Endodermal cell (in vitro differentiated cells): ENCODE data around the gene METRN. TPM values are rescaled to one million over a fixed set of nuclear protein-coding genes. Genes with fewer than 3 reads are reported as not detected.

Experiments
- DNase-seq: peaks from one replicate; pipeline ENCODE4 v3.0.0-alpha.2; 2017
- H3K27ac ChIP-seq: 2 replicates; pipeline ENCODE4 v1.5.1; 2013; ENCODE audit warnings: mild to moderate bottlenecking, low read depth, low read length, moderate library complexity
- H3K27me3 ChIP-seq: 2 replicates; pipeline ENCODE4 v1.6.1; 2013; ENCODE audit warnings: mild to moderate bottlenecking, low read length, moderate library complexity; ENCODE audit not compliant: insufficient read depth, control insufficient read depth, poor library complexity, severe bottlenecking
- H3K36me3 ChIP-seq: 2 replicates; pipeline ENCODE4 v1.7.0; 2013; ENCODE audit warnings: mild to moderate bottlenecking, low read length, moderate library complexity; ENCODE audit not compliant: control insufficient read depth, insufficient read depth
- H3K4me1 ChIP-seq: one replicate; pipeline ENCODE4 v1.7.0; 2013; ENCODE audit warnings: low read length; ENCODE audit not compliant: control insufficient read depth, insufficient read depth
- H3K4me3 ChIP-seq: 2 replicates; pipeline ENCODE4 v1.5.1; 2013; ENCODE audit warnings: mild to moderate bottlenecking, low read length, moderate library complexity
- H3K9ac ChIP-seq: 2 replicates; pipeline ENCODE4 v1.6.1; 2013; ENCODE audit warnings: mild to moderate bottlenecking, low read length, moderate library complexity; ENCODE audit not compliant: poor library complexity, severe bottlenecking; ENCODE audit errors: extremely low read depth
- H3K9me3 ChIP-seq: 2 replicates; pipeline ENCODE4 v1.6.1; 2013; ENCODE audit warnings: mild to moderate bottlenecking, low read length, moderate library complexity; ENCODE audit not compliant: control insufficient read depth
- H3K27ac Mint-ChIP-seq: 2 replicates; pipeline ENCODE4 v1.8.0; 2020; ENCODE audit warnings: mixed read lengths
- H3K27me3 Mint-ChIP-seq: 2 replicates; pipeline ENCODE4 v1.8.0; 2021; ENCODE audit warnings: mild to moderate bottlenecking, mixed read lengths; ENCODE audit not compliant: insufficient read depth
- H3K36me3 Mint-ChIP-seq: 2 replicates; pipeline ENCODE4 v1.8.0; 2020; ENCODE audit warnings: low read depth, mixed read lengths
- H3K4me1 Mint-ChIP-seq: 2 replicates; pipeline ENCODE4 v1.8.0; 2020; ENCODE audit warnings: mixed read lengths
- H3K4me3 Mint-ChIP-seq: 2 replicates; pipeline ENCODE4 v1.8.0; 2020; ENCODE audit warnings: mild to moderate bottlenecking, moderate library complexity, mixed read lengths
- H3K9me3 Mint-ChIP-seq: 2 replicates; pipeline ENCODE4 v1.8.0; 2020; ENCODE audit warnings: mild to moderate bottlenecking, mixed read lengths
- WGBS, 2 experiments: methylation state at CpG; one replicate each; pipeline versions ENCODE4 v1.1.5 to v1.1.7; 2013; ENCODE audit warnings: missing lambda C conversion rate in 2 of 2, mixed read lengths in 1 of 2; ENCODE audit not compliant: insufficient coverage in 1 of 2, insufficient read length in 1 of 2; 5-methylcytosine and 5-hydroxymethylcytosine counted together
- total RNA-seq, 2 donors: library from RNA; stranded (reverse); fragmentation: NEBNext Ultra II Directional in 1 of 2; extraction: Animal tissue kit (Norgen Biotek cat#: 25700) in 1 of 2; gene quantifications; 2 replicates in 1 of 2; 3 replicates in 1 of 2; pipeline ENCODE4 v1.2.1, GENCODE V29; 2021
- TF ChIP-seq, protein P1 (sequence below): fragments of 200-600 bp; sonication (generic); conservative IDR thresholded peaks from 2 replicates; pipeline ENCODE4 v1.5.0; 2021; ENCODE audit warnings: antibody characterized with exemption, mild to moderate bottlenecking

The METRN gene
- total RNA-seq, 2 donors from 2014 or later, result 33.4 to 38.5 TPM

DNA sequence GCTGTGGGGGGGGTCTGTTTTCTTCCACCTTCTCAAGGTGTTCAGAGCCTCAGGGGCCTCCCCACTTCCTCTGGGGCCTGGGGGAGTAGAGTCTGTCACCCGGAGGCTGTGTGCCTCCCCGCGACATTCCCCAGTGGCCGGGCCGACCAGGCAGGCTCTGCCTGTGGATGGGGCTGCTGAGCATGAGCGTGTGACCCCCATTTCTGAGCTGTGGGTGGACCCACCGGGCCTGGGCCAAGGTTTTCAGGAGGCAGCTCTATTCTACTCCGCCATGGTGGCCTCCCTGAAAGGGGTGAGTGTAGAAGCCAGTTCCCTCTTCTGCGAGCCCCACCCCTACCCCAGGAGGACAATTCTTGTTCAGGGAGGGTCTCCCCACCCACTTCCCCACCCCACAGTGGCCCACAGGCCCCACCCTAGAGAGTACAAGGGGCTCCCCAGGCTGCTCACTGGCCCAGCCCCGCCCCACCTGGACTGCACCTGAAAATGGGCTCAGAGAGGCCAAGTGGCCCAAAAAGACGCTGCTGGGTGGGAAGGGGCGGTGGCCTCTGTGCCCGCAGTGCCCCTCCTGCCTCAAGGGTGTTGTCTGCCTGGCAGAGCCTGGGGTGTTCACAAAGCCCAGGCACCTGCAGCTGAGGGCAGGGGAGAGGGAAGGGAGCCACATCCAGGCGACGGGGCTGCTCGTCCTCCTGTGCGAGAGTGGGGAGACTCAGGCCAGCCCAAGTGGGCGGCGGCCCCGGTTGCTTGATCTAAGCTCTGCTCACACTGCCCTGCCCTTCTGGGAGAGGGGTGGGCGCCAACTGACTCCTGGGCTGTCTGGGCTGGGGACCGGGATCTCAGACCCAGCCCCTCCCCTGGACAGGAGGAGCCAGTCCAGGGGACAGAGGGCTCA is 47.0 kb downstream of the METRN start:
- Histone ChIP-seq H3K4me1 (no peaks in the 10 kb centered on the region), H3K27ac (no peak overlapping the region), H3K4me3 (no peak overlapping the region), H3K9me3 (no peaks in the 10 kb centered on the region), H3K9ac (no peak overlapping the region), H3K27me3 (no peaks in the 10 kb centered on the region), H3K36me3 (no peaks in the 10 kb centered on the region)
- H3K27ac Mint-ChIP-seq, result no peak overlapping the region
- no peaks in the 10 kb centered on the region for H3K4me1 Mint-ChIP-seq
- H3K36me3 Mint-ChIP-seq, result no peaks in the 10 kb centered on the region
- 90 to 92% methylated on average over 9 to 22 of the region's 22 CpGs for WGBS, 2 experiments
- TF ChIP-seq, protein P1, sequence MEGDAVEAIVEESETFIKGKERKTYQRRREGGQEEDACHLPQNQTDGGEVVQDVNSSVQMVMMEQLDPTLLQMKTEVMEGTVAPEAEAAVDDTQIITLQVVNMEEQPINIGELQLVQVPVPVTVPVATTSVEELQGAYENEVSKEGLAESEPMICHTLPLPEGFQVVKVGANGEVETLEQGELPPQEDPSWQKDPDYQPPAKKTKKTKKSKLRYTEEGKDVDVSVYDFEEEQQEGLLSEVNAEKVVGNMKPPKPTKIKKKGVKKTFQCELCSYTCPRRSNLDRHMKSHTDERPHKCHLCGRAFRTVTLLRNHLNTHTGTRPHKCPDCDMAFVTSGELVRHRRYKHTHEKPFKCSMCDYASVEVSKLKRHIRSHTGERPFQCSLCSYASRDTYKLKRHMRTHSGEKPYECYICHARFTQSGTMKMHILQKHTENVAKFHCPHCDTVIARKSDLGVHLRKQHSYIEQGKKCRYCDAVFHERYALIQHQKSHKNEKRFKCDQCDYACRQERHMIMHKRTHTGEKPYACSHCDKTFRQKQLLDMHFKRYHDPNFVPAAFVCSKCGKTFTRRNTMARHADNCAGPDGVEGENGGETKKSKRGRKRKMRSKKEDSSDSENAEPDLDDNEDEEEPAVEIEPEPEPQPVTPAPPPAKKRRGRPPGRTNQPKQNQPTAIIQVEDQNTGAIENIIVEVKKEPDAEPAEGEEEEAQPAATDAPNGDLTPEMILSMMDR, result no peak
- H3K4me3 Mint-ChIP-seq, result no peak overlapping the region
- DNase-seq, result no peak
- no peaks in the 10 kb centered on the region for H3K27me3 Mint-ChIP-seq
- no peaks in the 10 kb centered on the region for H3K9me3 Mint-ChIP-seq

DNA sequence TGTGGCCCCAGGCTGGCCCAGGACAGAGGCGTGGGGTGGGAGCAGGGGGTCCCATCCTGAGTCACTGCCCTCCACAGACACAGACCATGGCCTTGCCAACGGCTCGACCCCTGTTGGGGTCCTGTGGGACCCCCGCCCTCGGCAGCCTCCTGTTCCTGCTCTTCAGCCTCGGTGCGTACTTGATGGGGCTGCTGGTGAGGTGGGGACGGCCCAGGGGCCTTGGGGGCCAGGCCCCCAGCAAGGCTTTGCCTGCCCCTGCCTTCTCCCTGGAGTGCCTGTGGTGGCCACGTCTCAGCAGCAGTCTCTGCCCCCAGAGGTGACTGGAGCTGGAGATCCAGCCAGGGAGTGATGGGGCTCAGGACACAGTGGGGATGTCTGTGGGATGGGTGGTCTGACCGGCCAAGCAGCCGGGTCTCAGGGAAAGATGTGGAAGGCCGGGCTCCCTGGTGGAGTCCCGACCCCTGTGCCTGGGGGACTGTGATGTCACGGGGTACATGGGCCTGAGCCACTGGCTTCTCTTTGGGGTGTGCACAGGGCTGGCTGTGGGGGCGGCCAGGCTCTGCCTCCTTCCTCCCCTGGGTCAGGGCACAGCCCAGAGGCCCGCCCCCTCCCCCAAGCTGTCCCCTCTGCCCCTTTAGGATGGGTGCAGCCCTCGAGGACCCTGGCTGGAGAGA is 47.8 kb downstream of the METRN start:
- Histone ChIP-seq H3K27me3 (no peaks in the 10 kb centered on the region), H3K4me3 (no peak overlapping the region), H3K27ac (no peak overlapping the region), H3K4me1 (no peaks in the 10 kb centered on the region), H3K9ac (no peak overlapping the region), H3K9me3 (no peaks in the 10 kb centered on the region), H3K36me3 (no peaks in the 10 kb centered on the region)
- no peaks in the 10 kb centered on the region for H3K36me3 Mint-ChIP-seq
- H3K27me3 Mint-ChIP-seq, result no peaks in the 10 kb centered on the region
- no peak overlapping the region for H3K27ac Mint-ChIP-seq
- WGBS, 2 experiments, result 88 to 92% methylated on average over 9 to 17 of the region's 17 CpGs
- TF ChIP-seq, protein P1, result no peak
- no peak overlapping the region for H3K4me3 Mint-ChIP-seq
- H3K4me1 Mint-ChIP-seq, result no peaks in the 10 kb centered on the region
- no peak for DNase-seq
- no peaks in the 10 kb centered on the region for H3K9me3 Mint-ChIP-seq

DNA sequence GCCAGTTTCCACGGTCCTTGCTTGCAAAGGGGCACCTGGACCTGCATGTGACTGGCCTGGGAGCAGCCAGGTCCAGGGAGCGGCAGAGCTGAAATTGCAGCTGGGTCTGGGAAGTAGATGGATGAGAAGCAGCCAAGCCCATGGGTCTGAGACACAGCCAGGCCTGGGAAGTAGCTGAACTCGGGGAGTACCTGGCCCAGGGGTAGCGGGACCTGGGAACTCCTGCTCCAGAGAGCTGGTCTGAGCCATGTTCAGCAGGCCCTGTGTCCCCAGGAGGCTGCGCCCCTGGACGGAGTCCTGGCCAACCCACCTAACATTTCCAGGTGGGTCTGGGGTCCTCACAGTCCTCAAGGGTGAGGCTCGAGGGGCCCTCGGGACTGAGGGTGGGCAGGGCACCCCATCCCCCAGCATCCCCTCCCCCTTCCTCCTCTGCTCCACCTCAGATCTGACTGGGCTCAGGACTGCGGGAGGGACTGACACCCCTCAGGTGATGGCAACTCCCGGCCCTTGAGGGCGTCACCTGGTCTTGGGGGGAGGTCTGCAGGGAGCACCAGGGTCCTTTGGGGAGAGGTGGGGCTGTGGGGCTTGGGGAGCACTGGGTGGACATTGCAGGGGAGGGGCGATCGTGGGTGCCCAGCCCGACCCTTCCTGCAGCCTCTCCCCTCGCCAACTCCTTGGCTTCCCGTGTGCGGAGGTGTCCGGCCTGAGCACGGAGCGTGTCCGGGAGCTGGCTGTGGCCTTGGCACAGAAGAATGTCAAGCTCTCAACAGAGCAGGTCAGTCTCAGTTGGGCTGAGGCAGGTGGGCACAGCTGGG is 48.7 kb downstream of the METRN start:
- H3K9me3 Mint-ChIP-seq, result no peaks in the 10 kb centered on the region

More for the DNA sequence above, 48.7 kb downstream of the METRN start:
- Histone ChIP-seq H3K9me3 (no peaks in the 10 kb centered on the region), H3K27ac (no peak overlapping the region), H3K4me1 (no peaks in the 10 kb centered on the region), H3K27me3 (no peaks in the 10 kb centered on the region), H3K36me3 (no peaks in the 10 kb centered on the region), H3K4me3 (no peak overlapping the region), H3K9ac (no peak overlapping the region)
- TF ChIP-seq, protein P1, result no peak
- DNase-seq, result no peak
- WGBS, 2 experiments, result 93 to 94% methylated on average over 9 to 19 of the region's 21 CpGs
- no peaks in the 10 kb centered on the region for H3K27me3 Mint-ChIP-seq
- H3K27ac Mint-ChIP-seq, result no peak overlapping the region
- H3K4me3 Mint-ChIP-seq, result no peak overlapping the region
- no peaks in the 10 kb centered on the region for H3K4me1 Mint-ChIP-seq
- no peaks in the 10 kb centered on the region for H3K36me3 Mint-ChIP-seq
